ENCODE results near the gene OR10H5.

DNA sequence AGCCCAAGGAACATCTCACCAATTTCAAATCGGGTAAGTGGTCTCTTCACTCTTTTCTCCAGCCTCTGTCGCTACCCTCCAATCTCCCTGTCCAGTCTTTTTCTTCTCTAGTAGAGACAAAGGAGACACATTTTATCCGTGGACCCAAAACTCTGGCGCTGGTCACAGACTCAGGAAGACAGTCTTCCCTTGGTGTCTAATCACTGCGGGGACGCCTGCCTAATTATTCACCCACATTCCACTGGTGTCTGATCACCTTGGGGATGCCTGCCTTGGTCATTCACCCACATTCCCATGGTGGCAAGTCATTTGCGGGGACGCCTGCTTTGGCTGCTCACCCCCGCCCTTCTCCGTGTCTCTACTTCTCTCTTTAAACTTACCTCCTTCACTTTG lies 41.8 kb downstream of the OR10H5 start:
- TF ChIP-seq, protein P1, sequence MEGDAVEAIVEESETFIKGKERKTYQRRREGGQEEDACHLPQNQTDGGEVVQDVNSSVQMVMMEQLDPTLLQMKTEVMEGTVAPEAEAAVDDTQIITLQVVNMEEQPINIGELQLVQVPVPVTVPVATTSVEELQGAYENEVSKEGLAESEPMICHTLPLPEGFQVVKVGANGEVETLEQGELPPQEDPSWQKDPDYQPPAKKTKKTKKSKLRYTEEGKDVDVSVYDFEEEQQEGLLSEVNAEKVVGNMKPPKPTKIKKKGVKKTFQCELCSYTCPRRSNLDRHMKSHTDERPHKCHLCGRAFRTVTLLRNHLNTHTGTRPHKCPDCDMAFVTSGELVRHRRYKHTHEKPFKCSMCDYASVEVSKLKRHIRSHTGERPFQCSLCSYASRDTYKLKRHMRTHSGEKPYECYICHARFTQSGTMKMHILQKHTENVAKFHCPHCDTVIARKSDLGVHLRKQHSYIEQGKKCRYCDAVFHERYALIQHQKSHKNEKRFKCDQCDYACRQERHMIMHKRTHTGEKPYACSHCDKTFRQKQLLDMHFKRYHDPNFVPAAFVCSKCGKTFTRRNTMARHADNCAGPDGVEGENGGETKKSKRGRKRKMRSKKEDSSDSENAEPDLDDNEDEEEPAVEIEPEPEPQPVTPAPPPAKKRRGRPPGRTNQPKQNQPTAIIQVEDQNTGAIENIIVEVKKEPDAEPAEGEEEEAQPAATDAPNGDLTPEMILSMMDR (IDR thresholded peaks at IDR 0.05 in 2 of 3, conservative IDR thresholded peaks at IDR 0.05 in 1 of 3; ENCODE audit: control insufficient read depth in 2 of 3, extremely low read depth in 1 of 3, insufficient read depth in 1 of 3, low read depth in 3 of 3, low read length in 3 of 3), result no peak
- TF ChIP-seq CREB1 (IDR thresholded peaks at IDR 0.05; ENCODE audit: low read depth) (no peak), CHD1 (IDR thresholded peaks at IDR 0.05; ENCODE audit: low read depth, low read length) (no peak), KLF5 (IDR thresholded peaks at IDR 0.05; ENCODE audit: partially characterized antibody) (no peak), POLR2AphosphoS5 (IDR thresholded peaks at IDR 0.05; ENCODE audit: low read length) (no peak), BACH1 (IDR thresholded peaks at IDR 0.05; ENCODE audit: borderline replicate concordance) (no peak), GABPA (IDR thresholded peaks at IDR 0.05; ENCODE audit: low read depth) (no peak), POU2F2 (IDR thresholded peaks at IDR 0.05; ENCODE audit: borderline replicate concordance, low read depth, low read length) (no peak), NR2C2 (IDR thresholded peaks at IDR 0.05; ENCODE audit: borderline replicate concordance, control insufficient read depth, insufficient read length, low read depth) (no peak)
- TF ChIP-seq, protein P2, sequence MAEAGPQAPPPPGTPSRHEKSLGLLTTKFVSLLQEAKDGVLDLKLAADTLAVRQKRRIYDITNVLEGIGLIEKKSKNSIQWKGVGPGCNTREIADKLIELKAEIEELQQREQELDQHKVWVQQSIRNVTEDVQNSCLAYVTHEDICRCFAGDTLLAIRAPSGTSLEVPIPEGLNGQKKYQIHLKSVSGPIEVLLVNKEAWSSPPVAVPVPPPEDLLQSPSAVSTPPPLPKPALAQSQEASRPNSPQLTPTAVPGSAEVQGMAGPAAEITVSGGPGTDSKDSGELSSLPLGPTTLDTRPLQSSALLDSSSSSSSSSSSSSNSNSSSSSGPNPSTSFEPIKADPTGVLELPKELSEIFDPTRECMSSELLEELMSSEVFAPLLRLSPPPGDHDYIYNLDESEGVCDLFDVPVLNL (IDR thresholded peaks at IDR 0.05; ENCODE audit: low read depth, low read length), result no peak
- TF ChIP-seq, protein P3, sequence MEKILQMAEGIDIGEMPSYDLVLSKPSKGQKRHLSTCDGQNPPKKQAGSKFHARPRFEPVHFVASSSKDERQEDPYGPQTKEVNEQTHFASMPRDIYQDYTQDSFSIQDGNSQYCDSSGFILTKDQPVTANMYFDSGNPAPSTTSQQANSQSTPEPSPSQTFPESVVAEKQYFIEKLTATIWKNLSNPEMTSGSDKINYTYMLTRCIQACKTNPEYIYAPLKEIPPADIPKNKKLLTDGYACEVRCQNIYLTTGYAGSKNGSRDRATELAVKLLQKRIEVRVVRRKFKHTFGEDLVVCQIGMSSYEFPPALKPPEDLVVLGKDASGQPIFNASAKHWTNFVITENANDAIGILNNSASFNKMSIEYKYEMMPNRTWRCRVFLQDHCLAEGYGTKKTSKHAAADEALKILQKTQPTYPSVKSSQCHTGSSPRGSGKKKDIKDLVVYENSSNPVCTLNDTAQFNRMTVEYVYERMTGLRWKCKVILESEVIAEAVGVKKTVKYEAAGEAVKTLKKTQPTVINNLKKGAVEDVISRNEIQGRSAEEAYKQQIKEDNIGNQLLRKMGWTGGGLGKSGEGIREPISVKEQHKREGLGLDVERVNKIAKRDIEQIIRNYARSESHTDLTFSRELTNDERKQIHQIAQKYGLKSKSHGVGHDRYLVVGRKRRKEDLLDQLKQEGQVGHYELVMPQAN (conservative IDR thresholded peaks at IDR 0.05), result no peak
